ENCODE data around the gene GSTK1.

The GSTK1 gene

DNA sequence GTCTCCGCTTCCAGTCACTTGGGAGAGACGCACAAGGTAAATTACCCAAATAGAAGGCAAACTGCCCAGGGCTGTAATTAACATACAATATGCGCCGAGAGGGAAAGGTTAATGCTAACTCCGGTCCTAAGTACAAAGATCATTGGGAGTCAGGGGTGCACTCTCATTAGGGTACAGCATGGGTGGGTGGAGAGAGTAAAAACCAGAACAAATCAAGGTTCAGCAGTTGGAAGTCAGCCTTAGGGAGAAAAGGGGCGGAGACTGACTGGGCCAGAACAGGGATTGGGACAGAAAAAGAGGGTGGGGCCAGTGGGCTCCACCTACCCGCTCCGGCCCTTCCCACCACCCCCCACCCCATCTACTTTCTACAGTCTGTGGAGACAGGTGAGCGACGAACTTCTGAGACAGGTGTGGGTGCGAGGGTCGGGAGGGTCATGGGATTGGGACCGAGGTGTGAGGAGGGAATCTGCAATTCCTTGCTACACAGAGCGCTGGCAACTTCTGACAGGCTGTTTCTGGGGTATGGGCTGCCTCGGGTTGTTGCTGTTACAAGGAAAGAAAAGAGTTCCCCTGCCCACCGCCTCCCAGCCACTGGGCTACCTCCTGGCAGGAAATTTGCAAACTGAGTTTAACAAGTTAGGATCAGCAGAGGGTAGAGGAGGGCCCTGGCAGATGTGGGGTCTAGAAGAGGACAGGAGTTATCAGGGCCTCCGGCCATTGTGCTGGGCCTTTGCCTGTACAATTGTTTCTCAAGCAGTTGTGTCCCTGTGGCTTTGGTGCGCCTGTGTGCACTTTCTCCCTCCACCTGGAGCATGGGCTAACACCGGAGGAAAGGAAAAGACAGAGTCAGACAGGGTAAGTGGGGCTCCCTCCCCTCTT, 21.6 kb downstream of the GSTK1 start, which contains the start of gene TMEM139:
Gene TMEM139, plus strand, starts transcription at position 368 of the 879 bp plus-strand sequence. CDS start 1,000 bp downstream, outside the sequence.
- H3K27ac ChIP-seq = no peak within 1 kb of the TSS
- peaks cover 3% of the 10 kb centered on the region; the same call in 1 of the 2 replicates for H3K9me3 ChIP-seq (ENCODE audit: low read depth, low read length)
- H3K4me3 ChIP-seq = no peak within 1 kb of the TSS
- DNase-seq (ENCODE audit: low read depth, low spot score) = no peak
- TF ChIP-seq EZH2 (IDR thresholded peaks at IDR 0.05) (no peak), FOXP2 (optimal IDR thresholded peaks at IDR 0.05; ENCODE audit: control extremely low read depth, extremely low read length, insufficient read depth) (no peak), POLR2AphosphoS5 (IDR thresholded peaks at IDR 0.05; ENCODE audit: borderline replicate concordance, low read depth, low read length) (no peak)
- no peaks in the 10 kb centered on the region for H3K36me3 ChIP-seq (ENCODE audit: insufficient read depth, low read length)
- H3K9ac ChIP-seq (ENCODE audit: insufficient read length) = no peak within 1 kb of the TSS

- DNase-seq (ENCODE audit: low read depth, low spot score) = no peak
- no peak overlapping the region for H3K9ac ChIP-seq (ENCODE audit: insufficient read length)
- H3K36me3 ChIP-seq (ENCODE audit: insufficient read depth, low read length) = peaks cover 3% of the 10 kb centered on the region; the same call in 1 of the 2 replicates
- H3K4me3 ChIP-seq = no peak overlapping the region
- H3K27ac ChIP-seq = no peak overlapping the region
- peaks cover 3% of the 10 kb centered on the region; the same call in 1 of the 2 replicates for H3K9me3 ChIP-seq (ENCODE audit: low read depth, low read length)
- no peak for TF ChIP-seq POLR2AphosphoS5 (IDR thresholded peaks at IDR 0.05; ENCODE audit: borderline replicate concordance, low read depth, low read length)
- no peak for TF ChIP-seq EZH2 (IDR thresholded peaks at IDR 0.05)
- TF ChIP-seq FOXP2 (optimal IDR thresholded peaks at IDR 0.05; ENCODE audit: control extremely low read depth, extremely low read length, insufficient read depth) = no peak
Measured at GRCh38 chr7:143285470-143285778, 22.2 kb downstream of the GSTK1 start.

DNA sequence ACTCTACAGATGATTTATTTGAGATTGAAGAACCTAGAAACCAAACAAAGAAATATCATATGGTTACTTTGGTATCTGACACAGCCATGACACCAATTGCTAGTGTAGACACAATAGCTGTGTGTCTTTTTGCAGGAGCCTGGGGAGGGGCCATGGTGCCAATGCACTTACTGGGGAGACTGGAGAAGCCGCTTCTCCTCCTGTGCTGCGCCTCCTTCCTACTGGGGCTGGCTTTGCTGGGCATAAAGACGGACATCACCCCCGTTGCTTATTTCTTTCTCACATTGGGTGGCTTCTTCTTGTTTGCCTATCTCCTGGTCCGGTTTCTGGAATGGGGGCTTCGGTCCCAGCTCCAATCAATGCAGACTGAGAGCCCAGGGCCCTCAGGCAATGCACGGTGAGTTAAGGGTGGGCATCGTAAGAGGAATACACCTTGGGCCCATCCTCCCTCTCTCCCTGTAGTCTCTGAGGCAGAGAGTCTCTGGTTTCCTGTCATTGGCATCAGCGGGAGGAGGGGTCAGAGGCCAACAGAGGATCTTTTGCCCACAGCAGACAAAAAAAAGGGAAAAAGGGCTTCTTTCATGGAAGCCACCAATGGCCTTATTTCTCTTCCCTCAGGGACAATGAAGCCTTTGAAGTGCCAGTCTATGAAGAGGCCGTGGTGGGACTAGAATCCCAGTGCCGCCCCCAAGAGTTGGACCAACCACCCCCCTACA, 22.7 kb downstream of the GSTK1 start:
- H3K36me3 ChIP-seq (ENCODE audit: insufficient read depth, low read length) = peaks cover 8% of the 10 kb centered on the region
- H3K4me3 ChIP-seq = no peak overlapping the region
- TF ChIP-seq FOXP2 (optimal IDR thresholded peaks at IDR 0.05; ENCODE audit: control extremely low read depth, extremely low read length, insufficient read depth) (no peak), POLR2AphosphoS5 (IDR thresholded peaks at IDR 0.05; ENCODE audit: borderline replicate concordance, low read depth, low read length) (no peak), EZH2 (IDR thresholded peaks at IDR 0.05) (no peak)
- H3K9me3 ChIP-seq (ENCODE audit: low read depth, low read length) = peaks cover 3% of the 10 kb centered on the region; the same call in 1 of the 2 replicates
- no peak for DNase-seq (ENCODE audit: low read depth, low spot score)
- no peak overlapping the region for H3K27ac ChIP-seq
- no peak overlapping the region for H3K9ac ChIP-seq (ENCODE audit: insufficient read length)

GRCh38 chr7:143286522-143286890, 23.3 kb downstream of the GSTK1 start:
- H3K9ac ChIP-seq (ENCODE audit: insufficient read length) = no peak overlapping the region
- peaks cover 3% of the 10 kb centered on the region; the same call in 1 of the 2 replicates for H3K9me3 ChIP-seq (ENCODE audit: low read depth, low read length)
- TF ChIP-seq FOXP2 (optimal IDR thresholded peaks at IDR 0.05; ENCODE audit: control extremely low read depth, extremely low read length, insufficient read depth) (no peak), EZH2 (IDR thresholded peaks at IDR 0.05) (no peak), POLR2AphosphoS5 (IDR thresholded peaks at IDR 0.05; ENCODE audit: borderline replicate concordance, low read depth, low read length) (no peak)
- H3K4me3 ChIP-seq = no peak overlapping the region
- no peak for DNase-seq (ENCODE audit: low read depth, low spot score)
- no peak overlapping the region for H3K27ac ChIP-seq
- H3K36me3 ChIP-seq (ENCODE audit: insufficient read depth, low read length) = peaks cover 14% of the 10 kb centered on the region

DNA sequence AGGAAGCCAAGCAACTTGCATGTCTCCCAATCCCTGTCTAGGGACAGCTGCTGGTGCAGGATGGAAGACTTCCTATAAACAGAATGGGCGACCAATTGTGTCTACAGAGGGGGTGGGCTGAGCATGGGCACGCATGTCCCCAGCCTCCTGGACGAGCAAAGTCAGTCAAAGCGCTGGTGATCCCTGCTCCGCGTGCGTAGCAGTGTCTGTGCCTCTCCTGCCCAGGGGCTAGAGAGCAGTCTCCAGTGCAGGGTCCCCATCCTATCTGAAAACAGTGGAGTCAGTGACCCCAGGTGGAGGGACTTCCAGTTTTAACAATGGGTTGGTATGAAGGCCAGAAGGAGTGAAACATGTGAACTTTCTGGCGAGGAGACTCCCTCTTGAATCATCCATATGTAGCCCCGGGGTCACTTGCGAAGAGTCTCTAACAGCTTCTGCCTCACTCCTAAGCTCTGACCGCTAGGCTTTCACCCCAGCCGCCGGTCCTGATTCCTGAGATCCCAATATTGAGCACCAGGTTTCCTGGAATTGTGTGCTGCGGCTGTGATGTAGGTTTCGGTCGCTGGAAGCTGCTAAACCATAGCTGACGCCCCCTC, 24.2 kb downstream of the GSTK1 start:
- no peak overlapping the region for H3K9ac ChIP-seq (ENCODE audit: insufficient read length)
- TF ChIP-seq EZH2 (IDR thresholded peaks at IDR 0.05) = no peak
- TF ChIP-seq FOXP2 (optimal IDR thresholded peaks at IDR 0.05; ENCODE audit: control extremely low read depth, extremely low read length, insufficient read depth) = no peak
- TF ChIP-seq POLR2AphosphoS5 (IDR thresholded peaks at IDR 0.05; ENCODE audit: borderline replicate concordance, low read depth, low read length) = no peak

GRCh38 chr7:143287935-143288826, 24.9 kb downstream of the GSTK1 start, which contains the start of gene CASP2:
Gene CASP2 (plus strand): TSS chr7:143288351. CDS start chr7:143288456, 105 bp downstream.
- peak within 1 kb of the TSS; percentile 76 for H3K27ac ChIP-seq
- peak within 1 kb of the TSS; percentile 97 for H3K4me3 ChIP-seq
- TF ChIP-seq POLR2AphosphoS5 (IDR thresholded peaks at IDR 0.05; ENCODE audit: borderline replicate concordance, low read depth, low read length) = peak; percentile 92
- no peak for TF ChIP-seq FOXP2 (optimal IDR thresholded peaks at IDR 0.05; ENCODE audit: control extremely low read depth, extremely low read length, insufficient read depth)
- TF ChIP-seq EZH2 (IDR thresholded peaks at IDR 0.05) = no peak
- peak; percentile 26 for DNase-seq (ENCODE audit: low read depth, low spot score)
- H3K9ac ChIP-seq (ENCODE audit: insufficient read length) = peak within 1 kb of the TSS; percentile 98
- H3K9me3 ChIP-seq (ENCODE audit: low read depth, low read length) = peaks cover 3% of the 10 kb centered on the region; the same call in 1 of the 2 replicates
- H3K36me3 ChIP-seq (ENCODE audit: insufficient read depth, low read length) = peaks cover 29% of the 10 kb centered on the region

More for the DNA sequence above, 24.2 kb downstream of the GSTK1 start:
- H3K36me3 ChIP-seq (ENCODE audit: insufficient read depth, low read length) = peaks cover 21% of the 10 kb centered on the region
- no peak for DNase-seq (ENCODE audit: low read depth, low spot score)
- peaks cover 3% of the 10 kb centered on the region; the same call in 1 of the 2 replicates for H3K9me3 ChIP-seq (ENCODE audit: low read depth, low read length)
- H3K4me3 ChIP-seq = peak overlapping the region; percentile 97
- peak overlapping the region; percentile 74; the same call in 1 of the 2 replicates for H3K27ac ChIP-seq

- Histone ChIP-seq H3K9me3 (ENCODE audit: low read depth, low read length) (peaks cover 3% of the 10 kb centered on the region; the same call in 1 of the 2 replicates), H3K9ac (ENCODE audit: insufficient read length) (peak overlapping the region; percentile 98), H3K4me3 (peak overlapping the region; percentile 97), H3K27ac (0 out of 2 replicates have a peak overlapping the region, but pooled peaks have one; percentile 76), H3K36me3 (ENCODE audit: insufficient read depth, low read length) (peaks cover 35% of the 10 kb centered on the region)
- TF ChIP-seq POLR2AphosphoS5 (IDR thresholded peaks at IDR 0.05; ENCODE audit: borderline replicate concordance, low read depth, low read length) (no peak), EZH2 (IDR thresholded peaks at IDR 0.05) (no peak), FOXP2 (optimal IDR thresholded peaks at IDR 0.05; ENCODE audit: control extremely low read depth, extremely low read length, insufficient read depth) (no peak)
- no peak for DNase-seq (ENCODE audit: low read depth, low spot score)
Measured at GRCh38 chr7:143288836-143289235, 25.6 kb downstream of the GSTK1 start.

Data from SK-N-MC (cell line).